HepG2 (cell line): Measurements from ENCODE around the gene KHNYN. TPM values are rescaled to one million over a fixed set of nuclear protein-coding genes. Genes with fewer than 3 reads are reported as not detected.

Source experiments
- BORCS8-MEF2B ChIP-seq: sonication (generic); formaldehyde crosslinking; IDR thresholded peaks from 2 replicates; pipeline ENCODE4 v1.8.0; 2022; ENCODE audit warnings: mild to moderate bottlenecking, missing genetic modification reagents
- BRF2 ChIP-seq: sonication (generic); formaldehyde crosslinking; IDR thresholded peaks from 2 replicates; pipeline ENCODE4 v1.8.1; 2022; ENCODE audit warnings: mild to moderate bottlenecking, missing genetic modification reagents
- CENPT ChIP-seq: sonication (generic); formaldehyde crosslinking; IDR thresholded peaks from 2 replicates; pipeline ENCODE4 v1.8.0; 2022; ENCODE audit warnings: low read depth, mild to moderate bottlenecking, moderate library complexity, missing genetic modification reagents
- DNMT1 ChIP-seq: sonication (generic); formaldehyde crosslinking; IDR thresholded peaks from 2 replicates; pipeline ENCODE4 v1.5.1; 2020; ENCODE audit warnings: mild to moderate bottlenecking, missing genetic modification reagents
- KLF15 ChIP-seq: sonication (generic); formaldehyde crosslinking; IDR thresholded peaks from 2 replicates; pipeline ENCODE4 v1.8.1; 2023; ENCODE audit warnings: borderline replicate concordance, mild to moderate bottlenecking, inconsistent platforms, missing genetic modification reagents, mixed read lengths
- KLF16 ChIP-seq, 2 experiments: sonication (generic) in 1 of 2; formaldehyde crosslinking in 1 of 2; IDR thresholded peaks; 2 replicates each; pipeline versions ENCODE4 v1.6.1 to v1.8.0; 2016 to 2023; ENCODE audit warnings: missing genetic modification reagents in 2 of 2, missing compliant biosample characterization in 1 of 2
- KMT2A ChIP-seq: sonication (generic); formaldehyde crosslinking; IDR thresholded peaks from 2 replicates; pipeline ENCODE4 v1.4.0; 2020; ENCODE audit warnings: missing genetic modification reagents
- MTA1 ChIP-seq: sonication (generic); formaldehyde crosslinking; IDR thresholded peaks from 2 replicates; pipeline ENCODE4 v1.4.0; 2020; ENCODE audit warnings: missing genetic modification reagents, mild to moderate bottlenecking, borderline replicate concordance
- NCOR1 ChIP-seq: fragments of 200-600 bp; sonication (generic); IDR thresholded peaks from 2 replicates; pipeline ENCODE4 v1.7.0; 2017; ENCODE audit warnings: antibody characterized with exemption, low read length, borderline replicate concordance
- NFAT5 ChIP-seq: sonication (generic); formaldehyde crosslinking; IDR thresholded peaks from 2 replicates; pipeline ENCODE4 v1.4.0; 2020; ENCODE audit warnings: missing genetic modification reagents
- NFIB ChIP-seq: sonication (generic); formaldehyde crosslinking; IDR thresholded peaks from 2 replicates; pipeline ENCODE4 v1.9.0; 2021; ENCODE audit warnings: missing genetic modification reagents, mild to moderate bottlenecking, borderline replicate concordance
- NFKB2 ChIP-seq: sonication (generic); formaldehyde crosslinking; IDR thresholded peaks from 2 replicates; pipeline ENCODE4 v1.4.0; 2020; ENCODE audit warnings: missing genetic modification reagents, borderline replicate concordance
- RAD21 ChIP-seq: fragments of 450-650 bp; formaldehyde crosslinking; IDR thresholded peaks from 2 replicates; pipeline ENCODE4 v1.5.0; 2020; ENCODE audit warnings: mild to moderate bottlenecking
- RBM39 ChIP-seq: fragments of 200-400 bp; formaldehyde crosslinking; IDR thresholded peaks from one replicate; pipeline ENCODE4 v1.6.1; 2018; ENCODE audit warnings: antibody characterized with exemption, mild to moderate bottlenecking, low read depth, low read length; ENCODE audit not compliant: poor library complexity, severe bottlenecking
- REPIN1 ChIP-seq: sonication (generic); formaldehyde crosslinking; IDR thresholded peaks from 2 replicates; pipeline ENCODE4 v1.8.0; 2022; ENCODE audit warnings: missing genetic modification reagents, low read depth, mild to moderate bottlenecking, borderline replicate concordance
- RXRA ChIP-seq: sonication (generic); formaldehyde crosslinking; IDR thresholded peaks from 2 replicates; pipeline ENCODE4 v1.5.1; 2020; ENCODE audit warnings: missing genetic modification reagents
- SPEN ChIP-seq: sonication (generic); formaldehyde crosslinking; IDR thresholded peaks from 2 replicates; pipeline ENCODE4 v1.5.1; 2020; ENCODE audit warnings: low read depth, mild to moderate bottlenecking, missing genetic modification reagents
- ZNF253 ChIP-seq: sonication (generic); formaldehyde crosslinking; IDR thresholded peaks from 2 replicates; pipeline ENCODE4 v1.8.0; 2022; ENCODE audit warnings: mild to moderate bottlenecking, missing genetic modification reagents, borderline replicate concordance
- ZNF276 ChIP-seq: sonication (generic); formaldehyde crosslinking; IDR thresholded peaks from 2 replicates; pipeline ENCODE4 v1.4.0; 2020; ENCODE audit warnings: mild to moderate bottlenecking, low read depth, missing genetic modification reagents
- ZNF317 ChIP-seq: sonication (generic); formaldehyde crosslinking; IDR thresholded peaks from 2 replicates; pipeline ENCODE4 v1.5.0; 2020; ENCODE audit warnings: mild to moderate bottlenecking, missing genetic modification reagents
- ZNF432 ChIP-seq: sonication (generic); formaldehyde crosslinking; IDR thresholded peaks from 2 replicates; pipeline ENCODE4 v1.5.0; 2020; ENCODE audit warnings: missing genetic modification reagents, mild to moderate bottlenecking, borderline replicate concordance
- polyA plus RNA-seq, 8 experiments: library from polyadenylated mRNA; depleted of rRNA in 3 of 8; stranded (reverse) in 7 of 8; unstranded in 1 of 8; fragments of >200 nt; fragmentation: Illumina TruSeq in 4 of 8; extraction: Trizol in 4 of 8; gene quantifications; 2 replicates each; pipeline versions ENCODE4 v1.2.1 to v1.2.3, GENCODE V29; 2011 to 2016; ENCODE audit warnings: low read depth in 4 of 8, missing spikeins in 1 of 8, mixed read lengths in 1 of 8; ENCODE audit not compliant: insufficient read depth in 1 of 8
- total RNA-seq, 5 experiments: library from RNA; depleted of rRNA; stranded (reverse); fragments of >200 nt; fragmentation: Illumina TruSeq; extraction: Trizol; gene quantifications; 2 replicates each; pipeline ENCODE4 v1.2.3, GENCODE V29; 2016; ENCODE audit warnings: low read depth in 1 of 5

The KHNYN gene
- total and polyA plus RNA-seq, 2 of the 13 experiments (the other 11 are each of a cell fraction or from before 2014, with no cell fraction given), result 52.8 to 75.7 TPM

- TF ChIP-seq KMT2A (peak; percentile 38; the same call in 1 of the 2 replicates), DNMT1 (CRISPR knock-in tag) (0 out of 2 replicates have a peak, but pooled peaks have one; percentile 32), RBM39 (no peak), NCOR1 (no peak), NFKB2 (CRISPR knock-in tag) (peak; percentile 48; the same call in 1 of the 2 replicates), ZNF276 (CRISPR knock-in tag) (no peak), ZNF253 (no peak), SPEN (CRISPR knock-in tag) (no peak), BRF2 (0 out of 2 replicates have a peak, but pooled peaks have one; percentile 23), KLF15 (peak; percentile 28; the same call in 1 of the 2 replicates), RAD21 (no peak), ZNF432 (no peak), NFIB (CRISPR knock-in tag) (peak; percentile 85; the same call in 1 of the 2 replicates), KLF16 (CRISPR knock-in tag; IDR thresholded peaks at IDR 0.05) (no peak), RXRA (CRISPR knock-in tag) (peak; percentile 18; the same call in 1 of the 2 replicates), ZNF317 (CRISPR knock-in tag) (no peak), BORCS8-MEF2B (CRISPR knock-in tag) (peak; percentile 36), MTA1 (CRISPR knock-in tag) (peak; percentile 59; the same call in 1 of the 2 replicates), REPIN1 (peak; percentile 62; the same call in 1 of the 2 replicates), CENPT (CRISPR knock-in tag) (0 out of 2 replicates have a peak, but pooled peaks have one; percentile 46), NFAT5 (CRISPR knock-in tag) (no peak)
Measured at GRCh38 chr14:24439830-24440605, 10.3 kb downstream of the KHNYN start (continued).
